Measurements from ENCODE around the gene FOXB2. TPM values are rescaled to one million over a fixed set of nuclear protein-coding genes. Genes with fewer than 3 reads are reported as not detected.

The FOXB2 gene
- total and polyA plus RNA-seq, 2 donors (not counting 3 experiments of a cell fraction or from before 2014, with no cell fraction given) = not detected

Small RNA genes within 50 kb of the gene (small RNA-seq; reads per million reads assigned to genes)
- gene ATP5MFP3 (ENCODE audit: insufficient read depth, insufficient read length, low read depth, low replicate concordance) = not detected

Other genes starting within 250 kb of the FOXB2 start
- gene PRUNE2, start 113.5 kb upstream of the FOXB2 start, total RNA-seq = 8.3 and 21.7 TPM in 2 replicates
- 14.2 and 15.8 TPM in 2 replicates for gene PRUNE2, start 113.5 kb upstream of the FOXB2 start, polyA plus RNA-seq
- gene VPS13A, start 157.9 kb downstream of the FOXB2 start, total RNA-seq = 29.8 and 33.3 TPM in 2 replicates
- gene VPS13A, start 157.9 kb downstream of the FOXB2 start, polyA plus RNA-seq = 3.5 and 4.7 TPM in 2 replicates